ENCODE data around the gene DNAJC3. TPM values are rescaled to one million over a fixed set of nuclear protein-coding genes. Genes with fewer than 3 reads are reported as not detected.

DNAJC3 gene
- total and polyA plus RNA-seq, 2 of the 13 experiments (the other 11 are each of a cell fraction or from before 2014, with no cell fraction given): 10.4 to 48.2 TPM

DNA sequence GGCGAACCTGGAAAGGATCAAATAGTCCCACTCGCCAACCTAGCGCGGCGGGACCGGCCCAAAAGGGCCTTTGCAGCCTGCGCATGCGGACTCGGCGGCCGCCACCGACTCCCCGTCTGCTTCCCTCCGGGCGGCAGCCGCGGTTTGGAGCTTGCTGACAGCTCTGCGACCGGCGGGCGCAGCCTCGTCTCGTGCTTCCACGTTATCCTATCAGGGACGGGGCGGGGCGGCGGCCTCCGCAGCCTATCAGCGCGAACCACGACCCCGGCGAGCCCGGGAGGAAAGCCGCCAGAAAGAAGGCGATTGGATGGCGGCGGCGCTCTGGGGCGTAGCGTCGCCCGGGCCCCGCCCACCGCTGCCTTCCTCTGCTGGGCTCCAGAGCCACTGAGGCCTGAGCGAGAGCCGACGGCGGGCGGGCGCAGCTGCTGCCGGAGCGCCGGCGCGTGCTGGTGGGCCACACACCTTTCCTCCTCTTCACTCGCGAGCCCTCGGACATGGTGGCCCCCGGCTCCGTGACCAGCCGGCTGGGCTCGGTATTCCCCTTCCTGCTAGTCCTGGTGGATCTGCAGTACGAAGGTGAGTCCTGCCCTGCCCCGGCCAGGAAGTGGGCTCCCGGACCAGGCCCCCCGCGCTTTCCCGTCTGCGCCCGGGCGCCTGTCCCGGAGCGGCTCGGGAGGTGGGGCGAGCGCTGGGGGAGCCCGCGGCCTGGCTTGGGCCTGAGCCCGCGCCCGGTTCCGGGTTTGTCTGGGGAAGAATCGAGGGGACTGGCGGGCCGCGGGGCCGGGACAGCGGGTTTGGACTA lies at the start of gene DNAJC3 (continued):
- TF ChIP-seq ZNF589 (CRISPR knock-in tag; conservative IDR thresholded peaks at IDR 0.05) (no peak), SCMH1 (CRISPR knock-in tag; IDR thresholded peaks at IDR 0.05; ENCODE audit: borderline replicate concordance) (no peak), SUZ12 (IDR thresholded peaks at IDR 0.05; ENCODE audit: low read depth, low read length) (no peak), ZNF775 (CRISPR knock-in tag; IDR thresholded peaks at IDR 0.05; ENCODE audit: borderline replicate concordance) (no peak), HNRNPH1 (optimal IDR thresholded peaks at IDR 0.05; ENCODE audit: low read depth, low read length) (no peak), ZSCAN20 (CRISPR knock-in tag; IDR thresholded peaks at IDR 0.05; ENCODE audit: borderline replicate concordance) (peak; percentile 89; the same call in 1 of the 2 replicates), NFE2L1 (CRISPR knock-in tag; IDR thresholded peaks at IDR 0.05; ENCODE audit: borderline replicate concordance) (peak; percentile 2; the same call in 1 of the 2 replicates), HOXA7 (CRISPR knock-in tag; IDR thresholded peaks at IDR 0.05) (no peak), HNRNPUL1 (IDR thresholded peaks at IDR 0.05; ENCODE audit: low read depth, low read length) (no peak), ZNF607 (CRISPR knock-in tag; IDR thresholded peaks at IDR 0.05; ENCODE audit: borderline replicate concordance) (peak; percentile 76; the same call in 1 of the 2 replicates), PRPF4 (IDR thresholded peaks at IDR 0.05; ENCODE audit: low read depth, low read length, poor library complexity, severe bottlenecking) (no peak), ZNF441 (CRISPR knock-in tag; IDR thresholded peaks at IDR 0.05; ENCODE audit: borderline replicate concordance) (no peak; the same call in 1 of the 2 replicates)
- TF ChIP-seq, protein P1, sequence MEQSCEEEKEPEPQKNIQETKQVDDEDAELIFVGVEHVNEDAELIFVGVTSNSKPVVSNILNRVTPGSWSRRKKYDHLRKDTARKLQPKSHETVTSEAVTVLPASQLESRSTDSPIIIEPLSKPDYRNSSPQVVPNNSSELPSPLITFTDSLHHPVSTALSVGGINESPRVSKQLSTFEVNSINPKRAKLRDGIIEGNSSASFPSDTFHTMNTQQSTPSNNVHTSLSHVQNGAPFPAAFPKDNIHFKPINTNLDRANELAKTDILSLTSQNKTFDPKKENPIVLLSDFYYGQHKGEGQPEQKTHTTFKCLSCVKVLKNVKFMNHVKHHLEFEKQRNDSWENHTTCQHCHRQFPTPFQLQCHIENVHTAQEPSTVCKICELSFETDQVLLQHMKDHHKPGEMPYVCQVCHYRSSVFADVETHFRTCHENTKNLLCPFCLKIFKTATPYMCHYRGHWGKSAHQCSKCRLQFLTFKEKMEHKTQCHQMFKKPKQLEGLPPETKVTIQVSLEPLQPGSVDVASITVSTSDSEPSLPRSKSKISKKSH (CRISPR knock-in tag; IDR thresholded peaks at IDR 0.05; ENCODE audit: borderline replicate concordance): no peak; the same call in 1 of the 2 replicates
- TF ChIP-seq, protein P2, sequence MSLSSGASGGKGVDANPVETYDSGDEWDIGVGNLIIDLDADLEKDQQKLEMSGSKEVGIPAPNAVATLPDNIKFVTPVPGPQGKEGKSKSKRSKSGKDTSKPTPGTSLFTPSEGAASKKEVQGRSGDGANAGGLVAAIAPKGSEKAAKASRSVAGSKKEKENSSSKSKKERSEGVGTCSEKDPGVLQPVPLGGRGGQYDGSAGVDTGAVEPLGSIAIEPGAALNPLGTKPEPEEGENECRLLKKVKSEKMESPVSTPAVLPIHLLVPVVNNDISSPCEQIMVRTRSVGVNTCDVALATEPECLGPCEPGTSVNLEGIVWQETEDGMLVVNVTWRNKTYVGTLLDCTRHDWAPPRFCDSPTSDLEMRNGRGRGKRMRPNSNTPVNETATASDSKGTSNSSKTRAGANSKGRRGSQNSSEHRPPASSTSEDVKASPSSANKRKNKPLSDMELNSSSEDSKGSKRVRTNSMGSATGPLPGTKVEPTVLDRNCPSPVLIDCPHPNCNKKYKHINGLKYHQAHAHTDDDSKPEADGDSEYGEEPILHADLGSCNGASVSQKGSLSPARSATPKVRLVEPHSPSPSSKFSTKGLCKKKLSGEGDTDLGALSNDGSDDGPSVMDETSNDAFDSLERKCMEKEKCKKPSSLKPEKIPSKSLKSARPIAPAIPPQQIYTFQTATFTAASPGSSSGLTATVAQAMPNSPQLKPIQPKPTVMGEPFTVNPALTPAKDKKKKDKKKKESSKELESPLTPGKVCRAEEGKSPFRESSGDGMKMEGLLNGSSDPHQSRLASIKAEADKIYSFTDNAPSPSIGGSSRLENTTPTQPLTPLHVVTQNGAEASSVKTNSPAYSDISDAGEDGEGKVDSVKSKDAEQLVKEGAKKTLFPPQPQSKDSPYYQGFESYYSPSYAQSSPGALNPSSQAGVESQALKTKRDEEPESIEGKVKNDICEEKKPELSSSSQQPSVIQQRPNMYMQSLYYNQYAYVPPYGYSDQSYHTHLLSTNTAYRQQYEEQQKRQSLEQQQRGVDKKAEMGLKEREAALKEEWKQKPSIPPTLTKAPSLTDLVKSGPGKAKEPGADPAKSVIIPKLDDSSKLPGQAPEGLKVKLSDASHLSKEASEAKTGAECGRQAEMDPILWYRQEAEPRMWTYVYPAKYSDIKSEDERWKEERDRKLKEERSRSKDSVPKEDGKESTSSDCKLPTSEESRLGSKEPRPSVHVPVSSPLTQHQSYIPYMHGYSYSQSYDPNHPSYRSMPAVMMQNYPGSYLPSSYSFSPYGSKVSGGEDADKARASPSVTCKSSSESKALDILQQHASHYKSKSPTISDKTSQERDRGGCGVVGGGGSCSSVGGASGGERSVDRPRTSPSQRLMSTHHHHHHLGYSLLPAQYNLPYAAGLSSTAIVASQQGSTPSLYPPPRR (CRISPR knock-in tag; IDR thresholded peaks at IDR 0.05; ENCODE audit: borderline replicate concordance): no peak; the same call in 1 of the 2 replicates
- TF ChIP-seq, protein P3, sequence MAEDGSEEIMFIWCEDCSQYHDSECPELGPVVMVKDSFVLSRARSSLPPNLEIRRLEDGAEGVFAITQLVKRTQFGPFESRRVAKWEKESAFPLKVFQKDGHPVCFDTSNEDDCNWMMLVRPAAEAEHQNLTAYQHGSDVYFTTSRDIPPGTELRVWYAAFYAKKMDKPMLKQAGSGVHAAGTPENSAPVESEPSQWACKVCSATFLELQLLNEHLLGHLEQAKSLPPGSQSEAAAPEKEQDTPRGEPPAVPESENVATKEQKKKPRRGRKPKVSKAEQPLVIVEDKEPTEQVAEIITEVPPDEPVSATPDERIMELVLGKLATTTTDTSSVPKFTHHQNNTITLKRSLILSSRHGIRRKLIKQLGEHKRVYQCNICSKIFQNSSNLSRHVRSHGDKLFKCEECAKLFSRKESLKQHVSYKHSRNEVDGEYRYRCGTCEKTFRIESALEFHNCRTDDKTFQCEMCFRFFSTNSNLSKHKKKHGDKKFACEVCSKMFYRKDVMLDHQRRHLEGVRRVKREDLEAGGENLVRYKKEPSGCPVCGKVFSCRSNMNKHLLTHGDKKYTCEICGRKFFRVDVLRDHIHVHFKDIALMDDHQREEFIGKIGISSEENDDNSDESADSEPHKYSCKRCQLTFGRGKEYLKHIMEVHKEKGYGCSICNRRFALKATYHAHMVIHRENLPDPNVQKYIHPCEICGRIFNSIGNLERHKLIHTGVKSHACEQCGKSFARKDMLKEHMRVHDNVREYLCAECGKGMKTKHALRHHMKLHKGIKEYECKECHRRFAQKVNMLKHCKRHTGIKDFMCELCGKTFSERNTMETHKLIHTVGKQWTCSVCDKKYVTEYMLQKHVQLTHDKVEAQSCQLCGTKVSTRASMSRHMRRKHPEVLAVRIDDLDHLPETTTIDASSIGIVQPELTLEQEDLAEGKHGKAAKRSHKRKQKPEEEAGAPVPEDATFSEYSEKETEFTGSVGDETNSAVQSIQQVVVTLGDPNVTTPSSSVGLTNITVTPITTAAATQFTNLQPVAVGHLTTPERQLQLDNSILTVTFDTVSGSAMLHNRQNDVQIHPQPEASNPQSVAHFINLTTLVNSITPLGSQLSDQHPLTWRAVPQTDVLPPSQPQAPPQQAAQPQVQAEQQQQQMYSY (CRISPR knock-in tag; IDR thresholded peaks at IDR 0.05): peak; percentile 74; the same call in 1 of the 2 replicates
- TF ChIP-seq, protein P4, sequence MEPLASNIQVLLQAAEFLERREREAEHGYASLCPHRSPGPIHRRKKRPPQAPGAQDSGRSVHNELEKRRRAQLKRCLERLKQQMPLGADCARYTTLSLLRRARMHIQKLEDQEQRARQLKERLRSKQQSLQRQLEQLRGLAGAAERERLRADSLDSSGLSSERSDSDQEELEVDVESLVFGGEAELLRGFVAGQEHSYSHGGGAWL (CRISPR knock-in tag; IDR thresholded peaks at IDR 0.05): peak; percentile 93
